IMR-90 (cell line): ENCODE data around the gene SPATA32. TPM values are rescaled to one million over a fixed set of nuclear protein-coding genes. Genes with fewer than 3 reads are reported as not detected.

ENCODE experiments used
- MAFK ChIP-seq: IDR thresholded peaks from 2 replicates; pipeline ENCODE4 v1.6.1; 2012; ENCODE audit warnings: low read depth, low read length, improper control_type of control experiment
- polyA plus RNA-seq, 3 experiments: library from polyadenylated mRNA; depleted of rRNA; stranded (reverse); fragments of >200 nt; gene quantifications; 2 replicates each; pipeline ENCODE4 v1.2.3, GENCODE V29; 2012; ENCODE audit warnings: low replicate concordance in 1 of 3
- total RNA-seq: library from RNA; depleted of rRNA; stranded (reverse); fragments of >200 nt; gene quantifications from 2 replicates; pipeline ENCODE4 v1.2.3, GENCODE V29; 2012; rRNA removed

Gene SPATA32
- total and polyA plus RNA-seq, 2 of the 4 experiments (the other 2 are of a cell fraction) = 0.18 TPM; not detected in 1

DNA sequence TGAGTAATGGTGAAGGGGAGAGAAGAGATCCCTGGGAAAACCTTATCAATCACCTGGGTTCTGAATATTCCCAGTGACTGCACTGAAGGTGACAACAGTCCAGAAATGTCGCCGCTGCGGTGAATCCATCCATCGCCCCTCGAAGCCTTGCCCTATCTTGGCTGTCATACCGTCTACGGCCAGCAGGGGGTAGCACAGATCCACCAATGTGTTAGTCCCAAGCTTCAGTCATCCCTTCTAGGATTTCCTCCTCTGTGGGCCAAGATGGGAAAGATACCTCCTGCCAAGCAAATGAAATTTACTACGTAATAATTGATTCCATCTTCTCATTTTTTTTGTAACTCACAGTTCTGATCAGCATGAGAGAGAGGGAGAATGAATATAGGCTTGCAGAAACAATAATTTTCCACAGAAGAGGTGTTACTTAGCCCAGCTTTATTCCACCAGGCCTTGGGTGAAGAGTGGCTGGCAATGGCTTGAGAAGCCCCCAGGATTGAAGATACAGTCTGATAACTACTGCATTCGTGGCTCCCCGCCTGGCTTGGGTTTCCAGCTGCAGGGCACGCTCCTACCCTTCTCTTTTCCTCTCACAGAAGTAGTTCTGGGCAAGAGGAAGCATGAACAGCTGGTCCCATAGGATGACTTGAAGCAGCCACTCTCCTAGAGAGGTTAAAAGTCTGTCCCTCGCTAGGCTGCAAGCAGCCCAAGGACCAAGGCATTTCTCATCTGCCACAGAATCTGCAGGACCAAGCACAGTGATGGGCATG is 42.8 kb downstream of the SPATA32 start (continued):
- TF ChIP-seq MAFK = no peak

Other genes with a start within 250 kb of the SPATA32 start
- gene DCAKD, start 210.5 kb downstream of the SPATA32 start, total RNA-seq = 42.5 and 47.9 TPM in 2 replicates
- 31.3 and 32.3 TPM in 2 replicates for gene DCAKD, start 210.5 kb downstream of the SPATA32 start, polyA plus RNA-seq (2012; rRNA removed)
- gene NMT1, start 200.8 kb downstream of the SPATA32 start, total RNA-seq = 57.5 and 60.6 TPM in 2 replicates
- 36.0 and 38.0 TPM in 2 replicates for gene NMT1, start 200.8 kb downstream of the SPATA32 start, polyA plus RNA-seq (2012; rRNA removed)
- gene PLCD3, start 129.6 kb downstream of the SPATA32 start, total RNA-seq = 5.3 and 5.6 TPM in 2 replicates
- 36.6 and 39.0 TPM in 2 replicates for gene PLCD3, start 129.6 kb downstream of the SPATA32 start, polyA plus RNA-seq (2012; rRNA removed)
- 1.7 and 2.3 TPM in 2 replicates for gene ACBD4, start 126.4 kb downstream of the SPATA32 start, total RNA-seq
- gene ACBD4, start 126.4 kb downstream of the SPATA32 start, polyA plus RNA-seq (2012; rRNA removed) = 5.7 and 6.1 TPM in 2 replicates
- gene HEXIM1, start 113.6 kb downstream of the SPATA32 start, total RNA-seq = 5.9 and 8.6 TPM in 2 replicates
- 14.5 TPM in 2 replicates for gene HEXIM1, start 113.6 kb downstream of the SPATA32 start, polyA plus RNA-seq (2012; rRNA removed)
- 5.6 and 6.1 TPM in 2 replicates for gene HEXIM2, start 100.2 kb downstream of the SPATA32 start, total RNA-seq
- gene HEXIM2, start 100.2 kb downstream of the SPATA32 start, polyA plus RNA-seq (2012; rRNA removed) = 4.5 TPM in 2 replicates
- gene FMNL1, start 40.2 kb downstream of the SPATA32 start, total RNA-seq = 0.36 and 0.56 TPM in 2 replicates
- 1.4 and 2.3 TPM in 2 replicates for gene FMNL1, start 40.2 kb downstream of the SPATA32 start, polyA plus RNA-seq (2012; rRNA removed)
- 3.6 and 4.1 TPM in 2 replicates for gene MAP3K14, start 54.9 kb upstream of the SPATA32 start, total RNA-seq
- 19.9 and 21.7 TPM in 2 replicates for gene MAP3K14, start 54.9 kb upstream of the SPATA32 start, polyA plus RNA-seq (2012; rRNA removed)
- gene ARHGAP27, start 170.8 kb upstream of the SPATA32 start, total RNA-seq = under 0.01 and 0.56 TPM in 2 replicates
- gene ARHGAP27, start 170.8 kb upstream of the SPATA32 start, polyA plus RNA-seq (2012; rRNA removed) = 0.89 and 1.9 TPM in 2 replicates
- 4.2 and 4.7 TPM in 2 replicates for gene PLEKHM1, start 228.6 kb upstream of the SPATA32 start, total RNA-seq
- 16.4 and 17.1 TPM in 2 replicates for gene PLEKHM1, start 228.6 kb upstream of the SPATA32 start, polyA plus RNA-seq (2012; rRNA removed)